SK-N-SH (cell line): Measurements from ENCODE around the gene WDR82. TPM values are rescaled to one million over a fixed set of nuclear protein-coding genes. Genes with fewer than 3 reads are reported as not detected.

Experiments
- CTCF ChIA-PET: fragments of 300-600, 350-600 bp; formaldehyde crosslinking; extraction: SDS; loops from one replicate; lab custom pipeline; 2021; lab: Yijun Ruan, JAX
- POLR2A ChIA-PET: fragments of 350-600 bp; sonication (Branson Sonifier 250); formaldehyde crosslinking; extraction: SDS; loops from one replicate; lab custom pipeline; 2020; ENCODE audit warnings: antibody characterized with exemption, inconsistent platforms; lab: Yijun Ruan, JAX
- DNase-seq: peaks from one replicate; pipeline ENCODE4 v3.0.0; 2012
- H2AFZ ChIP-seq: fragments of 200-600 bp; sonication (generic); 2 replicates; pipeline ENCODE4 v1.8.1; 2016; ENCODE audit warnings: antibody characterized with exemption, mild to moderate bottlenecking, low read depth
- H3F3A ChIP-seq: fragments of 200-600 bp; sonication (generic); replicated peaks from 2 replicates; pipeline ENCODE3; 2016; ENCODE audit warnings: antibody characterized with exemption, mild to moderate bottlenecking; ENCODE audit not compliant: insufficient read depth
- H3K27ac ChIP-seq, 2 experiments: fragments of 200-500 bp in 1 of 2; fragments of 200-600 bp in 1 of 2; sonication (Bioruptor generic) in 1 of 2; sonication (generic), shearing (Covaris generic) in 1 of 2; 2 replicates each; pipeline versions ENCODE4 v1.5.1 to v1.6.1; 2014 to 2016; ENCODE audit warnings: low read depth in 2 of 2, inconsistent platforms in 1 of 2, low read length in 1 of 2, mild to moderate bottlenecking in 1 of 2, mixed read lengths in 1 of 2
- H3K27me3 ChIP-seq: fragments of 200-600 bp; sonication (generic), shearing (Covaris generic); 2 replicates; pipeline ENCODE4 v1.6.1; 2016; ENCODE audit warnings: mixed run types; ENCODE audit not compliant: insufficient read depth
- H3K36me3 ChIP-seq, 2 experiments: fragments of 200-500 bp in 1 of 2; fragments of 200-600 bp in 1 of 2; sonication (Bioruptor generic) in 1 of 2; sonication (generic) in 1 of 2; replicated peaks in 1 of 2; 2 replicates each; pipeline versions ENCODE3 to v1.5.1; 2014 to 2016; ENCODE audit warnings: low read length in 1 of 2, mild to moderate bottlenecking in 1 of 2; ENCODE audit not compliant: insufficient read depth in 2 of 2, control insufficient read depth in 1 of 2
- H3K4me1 ChIP-seq, 2 experiments: fragments of 200-500 bp in 1 of 2; fragments of 200-600 bp in 1 of 2; sonication (Bioruptor generic) in 1 of 2; sonication (generic), shearing (Covaris generic) in 1 of 2; 2 replicates each; pipeline versions ENCODE4 v1.5.1 to v1.6.1; 2014 to 2016; ENCODE audit warnings: low read depth in 1 of 2, low read length in 1 of 2, mixed run types in 1 of 2; ENCODE audit not compliant: insufficient read depth in 2 of 2, control insufficient read depth in 1 of 2
- H3K4me2 ChIP-seq: fragments of 200-600 bp; sonication (generic), shearing (Covaris generic); 2 replicates; pipeline ENCODE4 v1.6.1; 2017; ENCODE audit warnings: mixed run types
- H3K4me3 ChIP-seq, 2 experiments: fragments of 200-500 bp in 1 of 2; fragments of 200-600 bp in 1 of 2; sonication (Bioruptor generic) in 1 of 2; sonication (generic), shearing (Covaris generic) in 1 of 2; 2 replicates each; pipeline versions ENCODE4 v1.5.1 to v1.8.1; 2014 to 2016; ENCODE audit warnings: low read depth in 2 of 2, inconsistent platforms in 1 of 2, low read length in 1 of 2, mild to moderate bottlenecking in 1 of 2, mixed read lengths in 1 of 2, moderate library complexity in 1 of 2
- H3K79me2 ChIP-seq: fragments of 200-600 bp; sonication (generic); 2 replicates; pipeline ENCODE4 v1.8.1; 2017; ENCODE audit warnings: mild to moderate bottlenecking; ENCODE audit not compliant: insufficient read depth
- H3K9ac ChIP-seq: fragments of 200-600 bp; sonication (generic); 2 replicates; pipeline ENCODE4 v1.6.1; 2017; ENCODE audit warnings: mixed run types
- H3K9me2 ChIP-seq: fragments of 200-600 bp; sonication (generic); 2 replicates; pipeline ENCODE4 v1.6.1; 2017; ENCODE audit warnings: mixed run types
- H3K9me3 ChIP-seq: fragments of 200-600 bp; sonication (generic); 2 replicates; pipeline ENCODE4 v1.6.1; 2017; ENCODE audit warnings: mixed run types, mild to moderate bottlenecking, moderate library complexity
- H4K20me1 ChIP-seq: fragments of 200-600 bp; sonication (generic); 2 replicates; pipeline ENCODE4 v1.6.1; 2017; ENCODE audit warnings: mild to moderate bottlenecking, mixed run types; ENCODE audit not compliant: insufficient read depth
- CHD2 ChIP-seq: fragments of 150-350 bp; IDR thresholded peaks from 2 replicates; pipeline ENCODE4 v1.6.1; 2018; ENCODE audit warnings: low read length; ENCODE audit not compliant: partially characterized antibody
- CTCF ChIP-seq: fragments of 200-600 bp; sonication (generic); IDR thresholded peaks from 2 replicates; pipeline ENCODE4 v1.6.1; 2017; ENCODE audit warnings: antibody characterized with exemption, mild to moderate bottlenecking, moderate library complexity
- EP300 ChIP-seq, 2 experiments: IDR thresholded peaks; 2 replicates each; pipeline versions ENCODE4 v1.4.0 to v1.6.1; 2012; ENCODE audit warnings: borderline replicate concordance in 1 of 2, low read depth in 1 of 2, low read length in 1 of 2
- FOSL2 ChIP-seq: IDR thresholded peaks from 2 replicates; pipeline ENCODE4 v1.4.0; 2012; ENCODE audit warnings: low read depth, mild to moderate bottlenecking, moderate library complexity, borderline replicate concordance
- FOXJ3 ChIP-seq: sonication (generic); formaldehyde crosslinking; IDR thresholded peaks from 2 replicates; pipeline ENCODE4 v1.5.1; 2020; ENCODE audit warnings: mild to moderate bottlenecking, missing genetic modification reagents
- GABPA ChIP-seq: IDR thresholded peaks from 2 replicates; pipeline ENCODE4 v1.4.0; 2012; ENCODE audit warnings: low read depth, mild to moderate bottlenecking
- GATA2 ChIP-seq: sonication (generic); formaldehyde crosslinking; IDR thresholded peaks from 2 replicates; pipeline ENCODE4 v1.5.0; 2020; ENCODE audit warnings: mild to moderate bottlenecking, missing genetic modification reagents
- JUND ChIP-seq: IDR thresholded peaks from 2 replicates; pipeline ENCODE4 v1.4.0; 2012
- MAX ChIP-seq: IDR thresholded peaks from 2 replicates; pipeline ENCODE4 v1.4.0; 2012; ENCODE audit warnings: low read depth
- NFIC ChIP-seq: IDR thresholded peaks from 2 replicates; pipeline ENCODE4 v1.4.0; 2012; ENCODE audit warnings: borderline replicate concordance
- POLR2AphosphoS5 ChIP-seq: IDR thresholded peaks from 2 replicates; pipeline ENCODE4 v1.6.1; 2012; ENCODE audit warnings: low read depth, low read length
- RAD21 ChIP-seq: IDR thresholded peaks from 2 replicates; pipeline ENCODE4 v1.6.1; 2012; ENCODE audit warnings: mild to moderate bottlenecking, low read length
- REST ChIP-seq: IDR thresholded peaks from 2 replicates; pipeline ENCODE4 v1.6.1; 2012; ENCODE audit warnings: mild to moderate bottlenecking, low read depth, low read length, moderate library complexity
- RFX5 ChIP-seq: IDR thresholded peaks from 2 replicates; pipeline ENCODE4 v1.6.1; 2012; ENCODE audit warnings: mild to moderate bottlenecking, improper control_type of control experiment, low read length
- SIN3A ChIP-seq: IDR thresholded peaks from 2 replicates; pipeline ENCODE4 v1.6.1; 2012; ENCODE audit warnings: low read depth, mild to moderate bottlenecking, low read length, moderate library complexity, borderline replicate concordance
- SMC3 ChIP-seq: IDR thresholded peaks from 2 replicates; pipeline ENCODE4 v1.6.1; 2012; ENCODE audit warnings: low read depth, low read length, improper control_type of control experiment
- TCF12 ChIP-seq: IDR thresholded peaks from 2 replicates; pipeline ENCODE4 v1.4.0; 2012
- ZBTB33 ChIP-seq: IDR thresholded peaks from 2 replicates; pipeline ENCODE4 v1.4.0; 2012; ENCODE audit warnings: low read depth, borderline replicate concordance
- WGBS: methylation state at CpG from one replicate; pipeline ENCODE4 v1.1.6; 2017; ENCODE audit warnings: low lambda C conversion rate; 5-methylcytosine and 5-hydroxymethylcytosine counted together
- polyA plus RNA-seq, 3 experiments: library from polyadenylated mRNA; depleted of rRNA; stranded (reverse); fragments of >200 nt; gene quantifications; 2 replicates each; pipeline ENCODE4 v1.2.3, GENCODE V29; 2012
- TF ChIP-seq, protein P1 (sequence below): IDR thresholded peaks from 2 replicates; pipeline ENCODE4; 2012

The WDR82 gene
- polyA plus RNA-seq, 1 of the 3 experiments (the other 2 are of a cell fraction): 41.2 TPM

DNA sequence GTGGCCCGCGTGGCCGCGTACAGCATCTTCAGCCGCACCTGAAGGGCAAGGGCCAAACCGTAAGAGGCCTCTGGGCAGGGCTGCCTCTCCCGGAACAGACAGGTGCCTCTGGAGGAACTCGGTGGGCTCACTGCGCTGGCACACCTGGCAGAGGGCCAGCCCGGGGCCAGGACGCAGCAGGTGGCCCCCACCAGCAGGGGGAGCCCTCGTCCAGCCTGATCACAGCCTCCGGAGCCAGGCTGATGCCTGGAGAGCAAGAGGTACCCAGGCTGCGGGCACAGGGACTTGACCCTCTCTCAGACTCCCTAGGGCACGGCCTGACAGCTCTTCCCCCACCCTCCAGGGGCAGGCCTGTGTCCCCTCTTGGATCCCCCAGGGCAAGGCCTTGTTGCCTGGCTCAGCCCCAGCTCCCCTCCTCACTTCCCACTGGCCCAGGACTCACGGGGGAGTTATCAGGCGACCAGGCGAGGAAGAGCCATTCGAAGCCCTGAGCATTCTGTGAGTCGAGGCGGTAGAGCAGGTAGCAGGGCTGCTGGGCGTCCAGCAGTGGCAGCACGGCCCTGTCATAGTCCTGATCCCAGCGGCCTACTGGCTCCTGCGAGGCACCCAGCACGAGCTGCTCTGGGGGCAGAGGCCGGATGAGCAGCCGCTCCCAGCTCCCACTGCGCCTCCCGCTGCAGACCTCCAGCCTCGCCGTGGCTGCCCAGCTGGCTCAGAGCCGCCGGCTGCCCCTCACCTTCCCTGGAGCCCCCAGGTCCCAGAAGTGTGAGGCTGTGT, 46.8 kb downstream of the WDR82 start:
- Histone ChIP-seq H3K27me3 (no peaks in the 10 kb centered on the region), H2AFZ (no peak overlapping the region), H3K9ac (no peak overlapping the region), H3K36me3 (peaks cover 16 to 42% of the 10 kb centered on the region in 2 experiments), H3K9me3 (no peaks in the 10 kb centered on the region), H3K4me1 (peaks cover 2 to 15% of the 10 kb centered on the region in 2 experiments; a peak in 3 of 4 replicates), H3F3A (no peaks in the 10 kb centered on the region), H3K27ac (no peak overlapping the region), H3K4me3 (no peak overlapping the region), H3K4me2 (no peak overlapping the region), H3K9me2 (no peaks in the 10 kb centered on the region), H3K79me2 (peaks cover 49% of the 10 kb centered on the region), H4K20me1 (peaks cover 23% of the 10 kb centered on the region)
- 90% methylated on average over 17 of the region's 34 CpGs for WGBS
- TF ChIP-seq NFIC (peak; percentile 82), SIN3A (no peak), POLR2AphosphoS5 (no peak), FOSL2 (no peak), GATA2 (CRISPR knock-in tag) (no peak), RFX5 (no peak), FOXJ3 (CRISPR knock-in tag) (no peak), GABPA (no peak), TCF12 (no peak), CTCF (peak; percentile 75), EP300 (IDR thresholded peaks at IDR 0.05; ENCODE audit: borderline replicate concordance in 1 of 2, low read depth in 1 of 2, low read length in 1 of 2) (no peak), REST (no peak), MAX (no peak), JUND (no peak), ZBTB33 (no peak), CHD2 (no peak), SMC3 (peak; percentile 44), RAD21 (peak; percentile 62)
- TF ChIP-seq, protein P1, sequence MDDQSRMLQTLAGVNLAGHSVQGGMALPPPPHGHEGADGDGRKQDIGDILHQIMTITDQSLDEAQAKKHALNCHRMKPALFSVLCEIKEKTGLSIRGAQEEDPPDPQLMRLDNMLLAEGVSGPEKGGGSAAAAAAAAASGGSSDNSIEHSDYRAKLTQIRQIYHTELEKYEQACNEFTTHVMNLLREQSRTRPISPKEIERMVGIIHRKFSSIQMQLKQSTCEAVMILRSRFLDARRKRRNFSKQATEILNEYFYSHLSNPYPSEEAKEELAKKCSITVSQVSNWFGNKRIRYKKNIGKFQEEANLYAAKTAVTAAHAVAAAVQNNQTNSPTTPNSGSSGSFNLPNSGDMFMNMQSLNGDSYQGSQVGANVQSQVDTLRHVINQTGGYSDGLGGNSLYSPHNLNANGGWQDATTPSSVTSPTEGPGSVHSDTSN: no peak
- ChIA-PET CTCF (interaction anchor here (0.6 to 11.8 kb wide), 29 partner anchors 10 to 231 kb away, joined by 3 to 257 read pairs (median 5); partner anchors contain the start of genes PPM1M, TLR9 and WDR82), POLR2A (no interaction called here)
- DNase-seq: peak; percentile 90
